Gastroesophageal sphincter (tissue), 3 donors: ENCODE results near the gene MYBBP1A.

Source experiments
- EP300 ChIP-seq: sonication (generic); formaldehyde crosslinking; IDR thresholded peaks from one replicate; pipeline ENCODE4 v1.6.1; 2017; ENCODE audit warnings: antibody characterized with exemption, mild to moderate bottlenecking
- POLR2A ChIP-seq, 2 donors: fragments of 450-650 bp; IDR thresholded peaks; one replicate each; pipeline ENCODE4 v1.6.1; 2017; ENCODE audit warnings: antibody characterized with exemption in 2 of 2, mild to moderate bottlenecking in 2 of 2, moderate library complexity in 1 of 2
- TF ChIP-seq, protein P1 (sequence below), 4 experiments: fragments of 200-600 bp in 2 of 4; fragments of 450-650 bp in 2 of 4; sonication (generic) in 1 of 4; IDR thresholded peaks; one replicate each; pipeline ENCODE4 v1.5.1; 2017 to 2019; ENCODE audit warnings: antibody characterized with exemption in 4 of 4, mild to moderate bottlenecking in 2 of 4, moderate library complexity in 2 of 4

DNA sequence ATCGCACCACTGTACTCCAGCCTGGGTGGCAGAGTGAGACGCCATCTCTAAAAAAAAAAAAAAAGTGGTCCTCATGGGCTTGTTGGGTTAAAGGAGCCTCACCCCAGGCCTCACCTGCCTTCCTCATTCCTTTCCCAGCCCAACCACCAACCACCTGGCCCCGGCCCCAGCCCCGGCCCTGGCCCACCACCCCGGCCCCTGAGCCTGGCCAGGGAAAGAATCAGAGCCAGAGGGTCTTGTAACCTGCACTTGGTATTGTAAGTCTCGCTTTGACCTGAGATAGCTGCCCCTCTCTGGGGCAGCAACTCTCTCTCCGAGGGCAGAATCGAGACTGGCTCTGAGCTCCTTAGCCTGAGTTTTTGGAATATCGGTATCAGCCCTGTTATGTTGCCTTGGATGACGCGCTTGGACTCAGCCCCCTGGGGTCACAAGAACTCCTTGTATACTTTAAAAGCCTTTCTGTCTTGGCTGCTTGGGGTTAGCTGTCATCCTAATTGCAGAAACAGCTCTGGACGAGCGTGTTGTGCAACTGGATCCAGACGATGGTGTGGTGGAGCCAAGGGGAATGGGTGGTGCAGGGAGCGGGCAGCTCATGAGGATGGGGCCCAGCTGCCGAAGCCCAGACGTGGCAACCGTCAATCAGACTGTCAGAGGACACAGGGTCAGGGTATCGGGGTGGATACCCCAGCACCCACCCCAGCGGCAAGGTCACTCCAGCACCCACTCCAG, 43.8 kb upstream of the MYBBP1A start:
- TF ChIP-seq POLR2A (IDR thresholded peaks at IDR 0.05) (no peak), EP300 (no peak)
- TF ChIP-seq, protein P1, sequence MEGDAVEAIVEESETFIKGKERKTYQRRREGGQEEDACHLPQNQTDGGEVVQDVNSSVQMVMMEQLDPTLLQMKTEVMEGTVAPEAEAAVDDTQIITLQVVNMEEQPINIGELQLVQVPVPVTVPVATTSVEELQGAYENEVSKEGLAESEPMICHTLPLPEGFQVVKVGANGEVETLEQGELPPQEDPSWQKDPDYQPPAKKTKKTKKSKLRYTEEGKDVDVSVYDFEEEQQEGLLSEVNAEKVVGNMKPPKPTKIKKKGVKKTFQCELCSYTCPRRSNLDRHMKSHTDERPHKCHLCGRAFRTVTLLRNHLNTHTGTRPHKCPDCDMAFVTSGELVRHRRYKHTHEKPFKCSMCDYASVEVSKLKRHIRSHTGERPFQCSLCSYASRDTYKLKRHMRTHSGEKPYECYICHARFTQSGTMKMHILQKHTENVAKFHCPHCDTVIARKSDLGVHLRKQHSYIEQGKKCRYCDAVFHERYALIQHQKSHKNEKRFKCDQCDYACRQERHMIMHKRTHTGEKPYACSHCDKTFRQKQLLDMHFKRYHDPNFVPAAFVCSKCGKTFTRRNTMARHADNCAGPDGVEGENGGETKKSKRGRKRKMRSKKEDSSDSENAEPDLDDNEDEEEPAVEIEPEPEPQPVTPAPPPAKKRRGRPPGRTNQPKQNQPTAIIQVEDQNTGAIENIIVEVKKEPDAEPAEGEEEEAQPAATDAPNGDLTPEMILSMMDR (IDR thresholded peaks at IDR 0.05): no peak
